Activated T-cell treated with anti-CD3 and anti-CD28 coated beads, Interleukin-2, amount 50 U/mL, for 72 hours (primary cell): Measurements from ENCODE around the gene TBCA. TPM values are rescaled to one million over a fixed set of nuclear protein-coding genes. Genes with fewer than 3 reads are reported as not detected.

Experiments used
- ATAC-seq, 2 donors: fragments of 150-1000 bp; cut with Tn5 transposase; replicated peaks in 1 of 2; 2 replicates each; pipeline ENCODE4 v1.10.0; 2021; ENCODE audit warnings: moderate library complexity in 2 of 2, mild to moderate bottlenecking in 1 of 2
- DNase-seq, 2 donors: peaks; one replicate each; pipeline ENCODE4 v3.0.0; 2021 to 2022; ENCODE audit warnings: mixed read lengths in 1 of 2
- H3K27ac Mint-ChIP-seq: one replicate; pipeline ENCODE4 v1.8.0; 2022; ENCODE audit warnings: mild to moderate bottlenecking, moderate library complexity, mixed read lengths
- H3K27me3 Mint-ChIP-seq: one replicate; pipeline ENCODE4 v1.8.0; 2022; ENCODE audit warnings: low read depth, mixed read lengths
- H3K36me3 Mint-ChIP-seq, 2 donors: one replicate each; pipeline ENCODE4 v1.8.0; 2022; ENCODE audit warnings: mixed read lengths in 2 of 2, mild to moderate bottlenecking in 1 of 2; ENCODE audit not compliant: insufficient read depth in 2 of 2
- H3K4me1 Mint-ChIP-seq: one replicate; pipeline ENCODE4 v1.8.0; 2022; ENCODE audit warnings: low read depth, mixed read lengths
- H3K4me3 Mint-ChIP-seq, 2 donors: one replicate each; pipeline ENCODE4 v1.8.0; 2022; ENCODE audit warnings: mild to moderate bottlenecking in 2 of 2, mixed read lengths in 2 of 2, moderate library complexity in 2 of 2
- H3K9me3 Mint-ChIP-seq, 2 donors: one replicate each; pipeline ENCODE4 v1.8.0; 2022; ENCODE audit warnings: mixed read lengths in 2 of 2
- total RNA-seq, 2 donors: library from RNA; stranded (reverse); gene quantifications; one replicate each; pipeline ENCODE4 v1.2.3, GENCODE V29; 2022

Gene TBCA, protein sequence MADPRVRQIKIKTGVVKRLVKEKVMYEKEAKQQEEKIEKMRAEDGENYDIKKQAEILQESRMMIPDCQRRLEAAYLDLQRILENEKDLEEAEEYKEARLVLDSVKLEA
- 100 to 1,000 TPM; 163 to 175 TPM for total RNA-seq

DNA sequence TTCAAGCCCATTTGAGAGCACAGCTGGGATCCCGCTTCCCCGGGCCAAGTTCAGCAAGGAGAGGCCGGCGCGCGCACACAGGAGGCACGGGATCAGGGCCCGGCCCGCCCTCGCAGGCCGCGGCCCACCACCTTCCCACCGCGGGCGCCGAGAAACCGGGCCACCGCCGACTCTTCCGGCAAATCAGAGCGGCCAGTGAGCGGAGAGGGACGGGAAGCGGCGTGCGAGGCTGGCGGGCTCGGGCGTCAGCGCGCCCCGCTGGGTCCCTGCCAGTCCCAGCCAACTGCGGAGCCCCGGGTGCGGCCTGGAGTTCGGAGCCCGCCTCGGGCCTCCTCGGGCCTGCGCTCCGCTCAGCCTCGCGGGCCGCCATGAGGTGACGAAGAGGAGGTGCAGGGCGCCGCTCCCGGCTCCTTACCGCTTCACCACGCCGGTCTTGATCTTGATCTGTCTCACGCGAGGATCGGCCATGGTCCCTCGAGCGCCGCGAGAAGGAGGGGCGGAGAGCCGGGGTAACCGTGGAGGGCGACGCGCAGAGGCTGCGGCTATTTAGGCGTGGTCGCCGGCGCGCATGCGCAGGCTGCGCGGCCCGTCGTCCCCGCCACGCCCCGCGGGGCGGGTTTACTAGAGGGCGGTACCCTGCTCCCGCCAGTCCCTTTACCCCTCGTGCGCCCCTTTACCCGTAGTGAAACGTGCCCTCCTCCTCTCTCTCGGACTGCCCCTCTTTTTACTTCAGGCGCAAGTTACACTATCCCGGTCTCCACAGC, at the start of gene TBCA:
TSS of gene TBCA (minus strand) at position 550 of the 764 bp plus-strand sequence. CDS start at position 468, 82 bp downstream.
- peak; percentile 93 to 96 for DNase-seq
- H3K27me3 Mint-ChIP-seq = no peaks in the 10 kb centered on the region
- ATAC-seq = peak; percentile 89 to 92
- peak within 1 kb of the TSS; percentile 92 to 93 for H3K4me3 Mint-ChIP-seq
- H3K9me3 Mint-ChIP-seq = no peaks in the 10 kb centered on the region
- H3K27ac Mint-ChIP-seq = peak within 1 kb of the TSS; percentile 97
- H3K4me1 Mint-ChIP-seq = peaks cover 62% of the 10 kb centered on the region
- H3K36me3 Mint-ChIP-seq = peaks cover 10 to 13% of the 10 kb centered on the region in 2 donors

DNA sequence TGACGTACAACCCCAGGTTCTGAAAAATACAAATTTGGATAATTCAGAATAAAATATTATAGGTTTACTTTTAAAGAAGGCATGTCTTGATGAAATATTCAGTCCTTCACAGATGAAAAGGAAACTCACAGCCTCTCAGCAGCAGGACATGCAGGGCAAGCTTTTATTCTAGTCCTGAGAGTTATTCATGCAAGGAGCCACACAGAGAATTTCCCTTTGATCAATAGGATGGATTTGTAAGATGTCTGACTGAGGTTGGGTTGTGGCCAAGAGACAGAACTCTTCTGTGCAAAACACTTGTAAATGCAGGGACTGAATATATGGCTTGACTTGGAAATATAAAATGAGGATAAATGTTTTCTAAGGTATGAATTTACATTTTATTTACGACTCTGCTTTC, 48.8 kb upstream of the TBCA start:
- no peaks in the 10 kb centered on the region for H3K4me1 Mint-ChIP-seq
- no peaks in the 10 kb centered on the region for H3K36me3 Mint-ChIP-seq
- peaks cover 15% of the 10 kb centered on the region for H3K27me3 Mint-ChIP-seq
- H3K4me3 Mint-ChIP-seq = no peak overlapping the region
- ATAC-seq = no peak
- no peaks in the 10 kb centered on the region for H3K9me3 Mint-ChIP-seq
- no peak for DNase-seq
- H3K27ac Mint-ChIP-seq = no peak overlapping the region

DNA sequence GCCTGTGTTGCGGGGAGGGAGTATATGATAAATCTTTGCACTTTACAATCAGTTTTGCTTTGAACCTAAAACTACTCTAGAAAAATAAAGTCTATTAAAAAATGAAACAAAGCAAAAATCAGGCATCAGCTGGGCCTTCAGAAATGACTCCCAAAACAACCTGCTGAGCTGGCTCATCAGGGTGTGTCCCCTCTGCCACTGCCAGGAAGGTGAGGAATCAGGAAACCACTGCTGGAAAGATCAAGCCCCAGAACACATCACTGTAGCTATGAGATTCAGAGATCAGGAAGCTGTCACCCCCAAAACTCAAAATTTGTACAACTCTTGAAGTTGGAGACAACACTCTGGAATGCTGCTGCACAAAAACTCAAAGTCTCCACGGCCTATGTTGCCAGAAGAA, 40.5 kb upstream of the TBCA start:
- no peak overlapping the region for H3K27ac Mint-ChIP-seq
- H3K4me3 Mint-ChIP-seq = no peak overlapping the region
- DNase-seq (no peak), ATAC-seq (no peak)
- no peaks in the 10 kb centered on the region for H3K4me1 Mint-ChIP-seq
- H3K9me3 Mint-ChIP-seq = no peaks in the 10 kb centered on the region
- no peaks in the 10 kb centered on the region for H3K36me3 Mint-ChIP-seq
- H3K27me3 Mint-ChIP-seq = no peaks in the 10 kb centered on the region

DNA sequence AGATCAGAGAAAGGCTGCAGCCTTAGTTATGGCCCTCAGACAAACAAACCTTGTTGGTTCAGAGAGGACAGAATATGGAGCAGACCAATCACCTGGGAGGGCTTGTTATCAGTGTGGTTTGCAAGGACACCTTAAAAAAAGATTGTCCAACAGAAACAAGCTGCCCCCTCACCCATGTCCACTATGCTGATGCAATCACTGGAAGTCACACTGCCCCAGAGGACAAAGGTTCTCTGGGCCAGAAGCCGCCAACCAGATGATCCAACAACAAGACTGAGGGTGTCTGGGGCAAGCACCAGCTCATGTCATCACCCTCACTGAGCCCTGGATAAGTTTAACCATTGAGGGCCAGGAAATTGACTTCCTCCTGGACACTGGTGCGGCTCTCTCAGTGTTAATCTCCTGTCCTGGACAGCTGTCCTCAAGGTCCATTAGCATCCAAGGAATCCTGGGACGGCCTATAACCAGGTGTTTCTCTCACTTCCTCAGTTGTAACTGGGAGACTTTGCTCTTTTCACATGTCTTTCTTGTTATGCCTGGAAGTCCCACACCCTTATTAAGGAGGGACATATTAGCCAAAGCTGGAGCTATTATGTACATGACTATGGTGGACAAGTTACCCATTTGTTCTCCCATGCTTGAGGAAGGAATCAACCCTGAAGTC, 36.9 kb upstream of the TBCA start:
- DNase-seq (no peak), ATAC-seq (no peak)
- H3K27me3 Mint-ChIP-seq = no peaks in the 10 kb centered on the region
- H3K4me1 Mint-ChIP-seq = no peaks in the 10 kb centered on the region
- H3K9me3 Mint-ChIP-seq = peaks cover 3 to 7% of the 10 kb centered on the region in 2 donors
- no peak overlapping the region for H3K27ac Mint-ChIP-seq
- H3K4me3 Mint-ChIP-seq = no peak overlapping the region
- peaks cover 0 to 3% of the 10 kb centered on the region in 2 donors for H3K36me3 Mint-ChIP-seq

DNA sequence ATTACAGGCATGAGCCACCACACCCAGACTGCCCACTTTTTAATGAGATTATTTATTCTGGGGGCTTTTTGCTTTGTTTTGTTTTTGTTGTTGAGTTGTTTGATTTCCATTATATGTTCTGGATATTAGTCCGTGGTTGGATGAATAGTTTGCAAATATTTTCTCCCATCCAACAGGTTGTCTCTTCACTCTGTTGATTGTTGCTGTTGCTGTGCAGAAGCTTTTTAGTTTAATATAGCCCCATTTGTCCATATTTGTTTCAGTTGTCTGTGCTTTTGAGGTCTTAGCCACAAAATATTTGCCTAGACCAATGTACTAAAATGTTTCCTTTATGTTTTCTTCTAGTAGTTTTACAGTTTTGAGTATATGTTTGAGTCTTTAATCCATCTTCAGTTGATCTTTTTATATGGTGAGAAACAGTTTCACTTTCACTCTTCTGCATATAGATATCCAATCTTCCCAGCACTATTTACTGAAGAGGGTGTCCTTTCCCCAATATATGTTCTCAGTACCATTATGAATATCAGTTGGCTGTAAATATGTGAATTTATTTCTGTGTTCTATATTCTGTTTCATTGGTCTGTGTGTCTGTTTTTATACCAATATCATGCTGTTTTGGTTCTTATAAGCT, 30.2 kb upstream of the TBCA start:
- ATAC-seq (no peak), DNase-seq (no peak)
- no peaks in the 10 kb centered on the region for H3K27me3 Mint-ChIP-seq
- peak overlapping the region; percentile 44 for H3K27ac Mint-ChIP-seq
- peaks cover 0 to 3% of the 10 kb centered on the region in 2 donors for H3K36me3 Mint-ChIP-seq
- peak overlapping the region; percentile 50 to 64 for H3K4me3 Mint-ChIP-seq
- H3K4me1 Mint-ChIP-seq = peaks cover 9% of the 10 kb centered on the region
- peaks cover 3 to 15% of the 10 kb centered on the region in 2 donors for H3K9me3 Mint-ChIP-seq

DNA sequence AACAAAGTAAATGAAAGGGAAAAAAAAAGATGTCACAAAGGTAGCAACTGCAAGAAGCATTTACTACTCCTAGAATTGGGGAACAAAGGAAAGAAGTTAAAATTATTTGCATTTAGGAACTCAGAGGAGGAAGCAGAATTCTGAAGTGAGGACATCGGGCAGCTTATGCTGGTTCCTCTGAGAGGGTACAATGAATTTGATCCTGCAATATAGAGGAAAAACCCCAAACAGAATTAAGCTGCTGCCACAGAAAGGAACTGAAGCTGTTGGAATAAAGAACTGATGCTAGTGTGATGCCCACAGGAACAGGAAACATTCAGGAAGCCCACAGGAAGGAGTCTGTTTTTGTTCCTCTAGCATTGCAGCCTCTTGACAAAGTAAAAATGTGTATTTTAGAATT, 22.3 kb upstream of the TBCA start:
- peaks cover 28% of the 10 kb centered on the region for H3K27me3 Mint-ChIP-seq
- H3K4me1 Mint-ChIP-seq = peaks cover 6% of the 10 kb centered on the region
- no peak overlapping the region for H3K4me3 Mint-ChIP-seq
- ATAC-seq (no peak), DNase-seq (no peak)
- H3K27ac Mint-ChIP-seq = no peak overlapping the region
- H3K36me3 Mint-ChIP-seq = peaks cover 5% of the 10 kb centered on the region in 2 donors
- H3K9me3 Mint-ChIP-seq = peaks cover 0 to 23% of the 10 kb centered on the region in 2 donors

DNA sequence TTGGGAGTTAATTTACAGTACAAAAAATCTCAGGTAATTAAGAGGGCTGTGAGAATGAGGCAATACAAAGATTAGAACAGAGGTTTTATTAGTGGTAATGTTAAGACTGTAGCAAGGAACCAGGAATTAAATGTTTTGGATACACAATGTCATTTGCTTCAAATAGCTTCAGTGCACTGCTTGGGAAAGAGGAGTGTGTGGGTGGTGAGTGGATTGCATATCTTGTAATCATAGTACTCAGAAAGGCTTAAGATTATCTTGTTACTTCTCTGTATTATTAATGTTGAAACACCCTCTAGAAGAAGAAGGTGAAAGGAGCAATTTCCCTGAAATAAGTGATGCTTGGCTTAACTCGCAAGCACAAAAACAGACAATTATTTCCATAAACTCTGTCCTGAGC, 21.0 kb upstream of the TBCA start:
- H3K27ac Mint-ChIP-seq = no peak overlapping the region
- peaks cover 6% of the 10 kb centered on the region for H3K4me1 Mint-ChIP-seq
- DNase-seq (no peak), ATAC-seq (no peak)
- H3K36me3 Mint-ChIP-seq = peaks cover 5% of the 10 kb centered on the region in 2 donors
- no peak overlapping the region for H3K4me3 Mint-ChIP-seq
- H3K9me3 Mint-ChIP-seq = peaks cover 0 to 17% of the 10 kb centered on the region in 2 donors
- peaks cover 35% of the 10 kb centered on the region for H3K27me3 Mint-ChIP-seq

DNA sequence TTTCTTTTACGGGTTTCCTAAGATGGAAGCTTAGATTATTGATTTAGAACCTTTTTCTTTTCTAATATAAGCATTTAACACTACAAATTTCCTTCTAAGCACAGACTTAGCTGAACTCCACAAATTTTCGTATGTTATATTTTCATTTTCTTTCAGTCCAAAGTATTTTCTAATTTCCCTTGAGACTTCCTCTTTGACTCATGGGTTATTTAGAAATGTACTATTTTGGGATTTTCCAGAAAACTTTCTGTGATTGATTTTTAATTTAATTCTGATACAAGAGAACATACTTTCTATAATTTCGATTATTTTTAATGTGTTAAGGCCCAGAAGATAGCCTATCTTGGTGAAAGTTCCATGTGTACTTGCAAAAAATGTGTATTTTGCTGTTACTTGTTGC, 19.7 kb upstream of the TBCA start:
- Mint-ChIP-seq H3K27ac (no peak overlapping the region), H3K27me3 (peaks cover 35% of the 10 kb centered on the region), H3K9me3 (peaks cover 0 to 12% of the 10 kb centered on the region in 2 donors), H3K36me3 (peaks cover 4 to 5% of the 10 kb centered on the region in 2 donors), H3K4me3 (no peak overlapping the region), H3K4me1 (peaks cover 6% of the 10 kb centered on the region)
- no peak for ATAC-seq
- DNase-seq = no peak

DNA sequence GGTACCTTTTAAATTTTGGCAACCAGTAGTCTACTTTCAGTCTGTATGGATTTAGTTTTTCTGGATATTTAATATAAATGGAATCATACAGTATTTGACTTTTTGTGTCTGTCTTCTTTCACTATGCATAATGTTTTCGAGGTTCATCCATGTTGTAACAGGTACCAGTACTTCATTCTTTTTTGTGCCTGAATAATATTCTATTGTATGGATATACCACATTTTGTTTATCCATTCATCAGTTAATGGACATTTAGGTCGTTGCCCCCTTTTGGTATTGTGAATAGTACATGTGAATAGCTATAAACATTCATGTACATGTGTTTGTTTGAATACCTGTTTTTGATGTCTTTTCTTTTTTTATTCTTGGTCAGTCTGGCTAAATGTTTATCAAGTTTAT, 19.1 kb upstream of the TBCA start:
- H3K4me1 Mint-ChIP-seq = peaks cover 6% of the 10 kb centered on the region
- peaks cover 0 to 10% of the 10 kb centered on the region in 2 donors for H3K9me3 Mint-ChIP-seq
- no peak overlapping the region for H3K4me3 Mint-ChIP-seq
- ATAC-seq (no peak), DNase-seq (no peak)
- H3K27ac Mint-ChIP-seq = no peak overlapping the region
- peaks cover 32% of the 10 kb centered on the region for H3K27me3 Mint-ChIP-seq
- peaks cover 2 to 5% of the 10 kb centered on the region in 2 donors for H3K36me3 Mint-ChIP-seq

DNA sequence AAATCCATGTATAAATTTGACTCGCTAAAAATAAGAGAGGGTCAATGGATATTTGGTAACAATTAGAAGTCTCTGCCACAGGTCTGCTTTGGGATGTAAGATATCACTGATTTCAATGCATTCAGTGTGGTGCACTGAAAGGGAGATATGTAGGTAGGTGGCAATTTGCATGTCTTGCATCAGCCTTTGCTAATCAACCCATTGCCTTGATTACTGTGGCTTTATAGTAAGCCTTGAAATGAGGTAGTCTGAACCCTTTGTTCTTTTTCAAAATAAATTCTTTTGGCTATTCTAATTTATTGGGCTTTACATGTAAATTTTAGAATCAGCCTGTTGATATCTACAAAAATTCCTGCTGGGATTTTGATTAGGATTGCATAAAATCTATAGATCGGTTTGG, 15.8 kb upstream of the TBCA start:
- Mint-ChIP-seq H3K27me3 (peaks cover 7% of the 10 kb centered on the region), H3K4me3 (no peak overlapping the region), H3K9me3 (peaks cover 0 to 8% of the 10 kb centered on the region in 2 donors), H3K27ac (no peak overlapping the region), H3K36me3 (peaks cover 2% of the 10 kb centered on the region in 2 donors), H3K4me1 (peaks cover 2% of the 10 kb centered on the region)
- DNase-seq (no peak), ATAC-seq (no peak)

DNA sequence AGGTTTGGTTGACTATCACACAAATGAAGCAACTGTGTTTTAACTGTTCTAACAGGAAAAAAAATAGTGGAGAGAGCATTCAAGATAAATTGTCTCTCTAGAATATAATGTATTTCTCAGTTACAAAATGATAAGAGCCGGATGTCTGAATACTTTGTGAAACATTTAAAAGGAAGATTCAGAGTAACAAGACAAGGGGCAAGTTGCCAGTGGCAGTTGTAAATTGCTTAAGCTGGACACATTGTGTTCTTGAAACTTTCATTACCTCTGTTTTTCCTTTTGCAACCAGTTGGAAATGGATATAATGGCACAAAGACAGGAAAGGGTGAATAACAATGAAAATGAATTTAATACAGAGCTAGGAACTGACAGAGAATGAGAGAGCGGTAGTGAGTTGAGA, 15.2 kb upstream of the TBCA start:
- Mint-ChIP-seq H3K4me1 (no peaks in the 10 kb centered on the region), H3K27ac (no peak overlapping the region), H3K27me3 (peaks cover 7% of the 10 kb centered on the region), H3K36me3 (peaks cover 2% of the 10 kb centered on the region in 2 donors), H3K9me3 (peaks cover 0 to 8% of the 10 kb centered on the region in 2 donors), H3K4me3 (no peak overlapping the region)
- DNase-seq = no peak
- no peak for ATAC-seq

DNA sequence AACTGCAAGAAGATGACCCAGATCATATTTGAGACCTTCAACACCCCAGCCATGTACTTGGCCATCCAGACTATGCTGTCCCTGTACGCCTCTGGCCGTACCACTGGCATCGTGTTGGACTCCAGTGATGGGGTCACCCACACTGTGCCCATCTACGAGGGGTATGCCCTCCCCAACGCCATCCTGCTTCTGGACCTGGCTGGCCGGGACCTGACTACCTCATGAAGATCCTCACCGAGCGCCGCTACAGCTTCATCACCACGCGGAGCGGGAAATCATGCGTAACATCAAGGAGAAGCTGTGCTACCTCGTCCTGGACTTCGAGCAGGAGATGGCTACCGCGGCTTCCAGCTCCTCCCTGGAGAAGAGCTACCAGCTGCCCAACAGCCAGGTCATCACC, 9.1 kb upstream of the TBCA start:
- DNase-seq = no peak
- Mint-ChIP-seq H3K4me3 (no peak overlapping the region), H3K9me3 (no peaks in the 10 kb centered on the region), H3K27me3 (no peaks in the 10 kb centered on the region), H3K4me1 (no peaks in the 10 kb centered on the region), H3K36me3 (no peaks in the 10 kb centered on the region), H3K27ac (no peak overlapping the region)
- ATAC-seq = no peak

DNA sequence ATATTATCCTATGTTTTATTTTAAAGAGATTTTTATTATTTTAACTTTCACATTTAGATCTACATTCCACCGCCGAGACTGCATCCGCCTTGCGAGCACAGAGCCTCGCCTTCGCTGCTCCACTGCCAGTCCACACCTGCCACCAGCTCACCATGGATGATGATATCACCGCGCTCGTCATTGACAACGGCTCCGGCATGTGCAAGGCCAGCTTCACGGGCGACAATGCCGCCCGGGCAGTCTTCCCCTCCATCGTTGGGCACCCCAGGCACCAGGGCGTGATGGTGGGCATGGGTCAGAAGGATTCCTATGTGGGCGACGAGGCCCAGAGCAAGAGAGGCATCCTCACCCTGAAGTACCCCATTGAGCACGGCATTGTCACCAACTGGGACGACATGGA, 8.6 kb upstream of the TBCA start:
- H3K36me3 Mint-ChIP-seq = no peaks in the 10 kb centered on the region
- no peaks in the 10 kb centered on the region for H3K4me1 Mint-ChIP-seq
- H3K27ac Mint-ChIP-seq = no peak overlapping the region
- no peak for ATAC-seq
- no peak for DNase-seq
- H3K9me3 Mint-ChIP-seq = no peaks in the 10 kb centered on the region
- no peak overlapping the region for H3K4me3 Mint-ChIP-seq
- H3K27me3 Mint-ChIP-seq = no peaks in the 10 kb centered on the region
